GM19238 (cell line): Measurements from ENCODE around the gene RCL1.
"Not testable (repeated sequence)": the region's sequence is repeated elsewhere in the genome, so short reads cannot be mapped to it uniquely, and the experiment has no call there.

Source experiments
- DNase-seq: peaks from one replicate; pipeline ENCODE4 v3.0.0; 2011; ENCODE audit warnings: low spot score; ENCODE audit not compliant: insufficient read length

RCL1 gene

DNA sequence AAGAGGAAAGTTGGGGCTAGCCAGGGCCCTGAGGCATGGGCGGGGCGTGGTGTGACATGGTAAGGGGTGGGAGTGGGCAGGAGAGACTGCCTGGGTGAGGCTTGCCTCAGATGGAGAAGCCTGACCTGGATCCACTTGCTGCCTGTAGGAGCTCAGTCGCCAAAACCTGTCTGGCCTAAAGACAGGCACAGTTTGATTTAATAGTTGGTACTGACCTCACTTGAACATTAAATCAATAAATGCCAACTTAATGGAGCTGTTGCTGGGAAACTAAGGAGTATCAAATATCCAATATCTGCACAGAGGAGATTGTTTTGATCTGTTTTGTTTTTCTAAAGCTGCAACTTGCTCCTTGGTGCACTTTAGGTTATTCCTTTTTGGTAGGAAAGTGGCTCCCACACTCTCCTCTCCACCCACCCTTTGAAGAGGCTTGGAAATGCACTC lies 86.4 kb downstream of the RCL1 start:
- no peak for DNase-seq

- no peak for DNase-seq
These were observed 90.7 kb downstream of the RCL1 start for GRCh38 chr9:4883326-4883873.

- peak; percentile 65 for DNase-seq
These were observed 94.0 kb downstream of the RCL1 start for GRCh38 chr9:4886698-4887097.

DNA sequence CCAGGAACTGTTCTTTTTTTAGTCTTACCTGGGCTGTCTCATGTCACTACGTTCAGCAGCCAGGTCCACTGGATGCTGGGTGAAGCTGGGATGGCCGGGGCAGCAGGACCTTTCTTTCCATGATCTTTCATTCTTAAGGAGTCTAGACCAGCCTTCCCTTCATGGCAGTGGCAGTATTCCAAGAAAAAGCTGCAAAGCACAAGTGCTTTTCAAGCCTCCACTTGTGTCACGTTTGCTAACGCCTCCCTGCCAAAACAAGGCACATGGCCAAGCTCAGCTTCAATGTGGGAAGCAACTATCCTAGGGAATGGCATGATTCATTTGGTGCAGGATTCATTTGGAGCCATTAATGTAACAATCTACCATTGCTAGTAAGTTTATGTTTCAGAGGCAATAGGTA lies 94.8 kb downstream of the RCL1 start:
- no peak for DNase-seq

- DNase-seq, result no peak
These were observed 97.5 kb downstream of the RCL1 start for GRCh38 chr9:4890242-4890641.

DNA sequence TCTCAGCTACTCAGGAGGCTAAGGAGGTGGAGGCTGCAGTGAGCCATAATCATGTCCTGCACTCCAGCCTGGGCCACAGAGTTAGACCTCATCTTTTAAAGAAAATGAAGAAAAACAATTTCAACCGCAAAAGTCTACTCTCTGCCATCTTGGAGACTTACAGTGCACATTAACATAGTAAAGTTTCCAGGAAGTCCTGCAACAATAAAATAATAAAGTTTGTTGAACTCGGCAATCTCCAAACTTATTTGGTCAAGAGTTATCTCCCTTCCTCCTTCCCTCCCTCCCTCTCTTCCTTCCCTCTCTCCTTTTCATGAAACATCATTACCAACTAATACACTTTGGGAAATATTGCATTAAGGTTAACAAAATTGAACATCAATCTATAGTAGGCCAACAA lies 98.2 kb downstream of the RCL1 start:
- DNase-seq, result no peak

- no peak for DNase-seq
These were observed 98.9 kb downstream of the RCL1 start for GRCh38 chr9:4891674-4892073.

- DNase-seq, result no peak
These were observed 99.9 kb downstream of the RCL1 start for GRCh38 chr9:4892501-4893194.

GRCh38 chr9:4894076-4894475 lies 101.3 kb downstream of the RCL1 start:
- DNase-seq, result no peak

DNA sequence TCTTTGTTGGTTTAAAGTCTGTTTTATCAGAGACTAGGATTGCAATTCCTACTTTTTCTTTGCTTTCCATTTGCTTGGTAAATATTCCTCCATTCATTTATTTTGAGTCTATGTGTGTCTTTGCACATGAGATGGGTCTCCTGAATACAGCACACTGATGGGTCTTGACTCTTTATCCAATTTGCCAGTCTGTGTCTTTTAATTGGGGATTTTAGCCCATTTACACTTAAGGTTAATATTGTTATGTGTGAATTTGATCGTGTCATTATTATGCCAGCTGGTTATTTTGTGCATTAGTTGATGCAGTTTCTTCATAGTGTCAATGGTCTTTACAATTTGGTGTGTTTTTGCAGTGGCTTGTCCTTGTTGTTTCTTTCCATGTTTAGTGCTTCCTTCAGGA lies 107.1 kb downstream of the RCL1 start:
- not testable (repeated sequence) for DNase-seq

GRCh38 chr9:4901401-4902134 lies 108.8 kb downstream of the RCL1 start:
- DNase-seq, result not testable (repeated sequence)

- no peak for DNase-seq
These were observed 109.4 kb downstream of the RCL1 start for GRCh38 chr9:4902135-4902475.

GRCh38 chr9:4904322-4905134 lies 111.8 kb downstream of the RCL1 start:
- no peak for DNase-seq

DNA sequence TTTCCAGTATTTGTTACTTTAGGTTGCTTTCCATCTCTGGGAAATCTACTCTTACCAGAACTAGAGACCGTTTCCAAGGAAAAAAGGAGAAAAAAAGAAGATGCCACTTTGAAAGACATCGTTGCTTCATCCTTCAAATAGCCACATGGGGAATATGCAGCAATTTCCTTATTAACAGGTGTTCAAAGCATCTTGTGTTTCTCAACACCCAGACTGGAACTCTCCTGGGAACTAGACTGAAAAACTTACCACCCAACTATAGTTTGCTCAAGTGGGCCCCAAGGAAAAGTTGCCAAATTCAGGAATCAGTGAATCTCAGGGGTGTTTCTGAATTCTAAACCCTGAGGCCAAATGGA lies 112.4 kb downstream of the RCL1 start:
- DNase-seq, result no peak
